Measurements from ENCODE around the gene NACA2. TPM values are rescaled to one million over a fixed set of nuclear protein-coding genes. Genes with fewer than 3 reads are reported as not detected.

Gene NACA2
- total and polyA plus RNA-seq, 2 of the 13 experiments (the other 11 are each of a cell fraction or from before 2014, with no cell fraction given) = 0.21 TPM; not detected in 1

DNA sequence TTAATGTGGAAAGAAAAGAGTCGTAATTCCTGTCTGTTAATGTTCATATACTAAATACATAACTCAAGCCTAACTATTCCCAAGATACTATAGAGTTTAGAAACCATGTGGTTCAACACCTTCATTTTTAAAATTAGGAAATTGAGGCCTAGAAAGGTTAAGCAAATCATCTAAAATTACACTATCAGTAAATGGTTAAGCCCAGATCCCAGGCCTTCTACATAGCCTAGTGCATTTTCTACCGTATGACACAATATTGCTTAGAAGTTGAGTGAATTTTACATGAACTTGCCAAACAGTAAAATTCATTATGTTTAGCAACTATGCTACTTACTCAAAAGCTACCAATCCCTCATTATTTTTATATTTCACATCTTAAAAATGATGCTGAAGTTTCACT is 6.8 kb downstream of the NACA2 start (continued):
- TF ChIP-seq, protein P1, sequence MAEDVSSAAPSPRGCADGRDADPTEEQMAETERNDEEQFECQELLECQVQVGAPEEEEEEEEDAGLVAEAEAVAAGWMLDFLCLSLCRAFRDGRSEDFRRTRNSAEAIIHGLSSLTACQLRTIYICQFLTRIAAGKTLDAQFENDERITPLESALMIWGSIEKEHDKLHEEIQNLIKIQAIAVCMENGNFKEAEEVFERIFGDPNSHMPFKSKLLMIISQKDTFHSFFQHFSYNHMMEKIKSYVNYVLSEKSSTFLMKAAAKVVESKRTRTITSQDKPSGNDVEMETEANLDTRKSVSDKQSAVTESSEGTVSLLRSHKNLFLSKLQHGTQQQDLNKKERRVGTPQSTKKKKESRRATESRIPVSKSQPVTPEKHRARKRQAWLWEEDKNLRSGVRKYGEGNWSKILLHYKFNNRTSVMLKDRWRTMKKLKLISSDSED (CRISPR knock-in tag; IDR thresholded peaks at IDR 0.05) = no peak
- TF ChIP-seq HCFC1 (IDR thresholded peaks at IDR 0.05; ENCODE audit: low read depth, low read length) = no peak

DNA sequence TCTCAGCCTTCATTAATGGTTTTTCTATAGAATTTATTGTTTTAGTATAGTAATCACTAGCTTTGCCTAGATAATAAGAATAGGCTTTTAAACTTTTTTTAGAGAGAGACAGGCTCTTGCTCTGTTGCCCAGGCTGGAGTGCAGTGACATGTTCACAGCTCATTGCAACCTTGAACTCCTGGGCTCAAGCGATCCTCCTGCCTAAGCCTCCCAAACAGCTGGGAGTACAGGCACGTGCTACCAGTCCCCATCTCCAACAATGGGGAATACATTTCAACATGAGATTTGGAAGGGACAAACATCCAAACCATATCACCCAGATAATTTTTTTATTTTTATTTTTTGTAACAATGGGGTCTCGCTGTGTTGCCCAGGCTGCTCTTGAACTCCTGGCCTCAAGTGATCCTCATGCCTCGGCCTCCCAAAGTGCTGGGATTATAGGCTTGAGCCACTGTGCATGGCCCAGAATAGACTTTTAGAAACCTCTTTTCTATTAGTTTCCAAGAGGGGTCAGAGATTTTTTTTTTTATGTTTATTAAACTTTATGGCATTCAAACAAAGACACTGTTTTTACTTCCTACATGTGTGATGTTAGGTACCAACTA is 7.3 kb downstream of the NACA2 start:
- no peak overlapping the region for H3K9ac ChIP-seq (ENCODE audit: insufficient read depth, low read depth, low read length)
- ChIA-PET CTCF (ENCODE audit: low intra/inter-chr PET ratio, low total read pairs) (interaction anchor here (0.7 to 3.9 kb wide), 5 partner anchors 33 to 612 kb away, joined by 3 to 30 read pairs (median 4); no protein-coding TSS in a partner anchor), POLR2A (interaction anchor here (1.3 kb wide), 1 partner anchor 171 kb away, joined by 7 read pairs; no protein-coding TSS in a partner anchor)
- no peak overlapping the region for H3K27ac ChIP-seq (ENCODE audit: extremely low read length, insufficient read depth, low read length)
- H4K20me1 ChIP-seq (ENCODE audit: insufficient read depth, low read length) = no peaks in the 10 kb centered on the region
- H3K9me3 ChIP-seq (ENCODE audit: low read length) = no peaks in the 10 kb centered on the region
- H3K4me2 ChIP-seq (ENCODE audit: low read depth, low read length) = no peak overlapping the region
- H2AFZ ChIP-seq (ENCODE audit: low read length) = no peak overlapping the region
- no peaks in the 10 kb centered on the region for H3K36me3 ChIP-seq (replicated peaks in 1 of 2; ENCODE audit: control insufficient read depth in 1 of 2, insufficient read depth in 2 of 2, low read length in 2 of 2)
- no peak for ATAC-seq
- no TSS peak for BruUV-seq (replicated peaks)
- DNase-seq (ENCODE audit: low spot score) = no peak
- 54% methylated on average over 4 of the region's 4 CpGs for WGBS (ENCODE audit: low lambda C conversion rate)
- no peaks in the 10 kb centered on the region for H3K79me2 ChIP-seq (ENCODE audit: insufficient read depth, low read length)
- H3K27me3 ChIP-seq (ENCODE audit: control insufficient read depth in 1 of 2, insufficient read depth in 2 of 2, low read length in 2 of 2) = no peaks in the 10 kb centered on the region
- H3K4me1 ChIP-seq (ENCODE audit: insufficient read depth, low read length) = peaks cover 55% of the 10 kb centered on the region
- no peak for FAIRE-seq
- intact Hi-C loops (cut with micrococcal nuclease; ENCODE audit: unreplicated experiment) = loop anchor here (10.0 kb wide), 1 partner anchor 609 kb away; no protein-coding TSS in a partner anchor
- in situ Hi-C loops (cut with HindIII; ENCODE audit: extremely low pct_ligation_motif_present, low pct_unique_long_range_greater_than_20kb) = loop anchor here (5.0 kb wide), 1 partner anchor 171 kb away; no protein-coding TSS in a partner anchor
- no peak overlapping the region for H3K4me3 ChIP-seq (replicated peaks in 1 of 3; ENCODE audit: insufficient read depth in 1 of 3, low read depth in 2 of 3, low read length in 3 of 3)
- TF ChIP-seq SMARCE1 (IDR thresholded peaks at IDR 0.05; ENCODE audit: borderline replicate concordance) = no peak
- no peak for TF ChIP-seq SP2 (CRISPR knock-in tag; IDR thresholded peaks at IDR 0.05)
- TF ChIP-seq IRF2 (CRISPR knock-in tag; IDR thresholded peaks at IDR 0.05) = no peak
- no peak for TF ChIP-seq ELF3 (CRISPR knock-in tag; IDR thresholded peaks at IDR 0.05)
- TF ChIP-seq EEA1 (CRISPR knock-in tag; IDR thresholded peaks at IDR 0.05; ENCODE audit: borderline replicate concordance) = no peak
- TF ChIP-seq, protein P2, sequence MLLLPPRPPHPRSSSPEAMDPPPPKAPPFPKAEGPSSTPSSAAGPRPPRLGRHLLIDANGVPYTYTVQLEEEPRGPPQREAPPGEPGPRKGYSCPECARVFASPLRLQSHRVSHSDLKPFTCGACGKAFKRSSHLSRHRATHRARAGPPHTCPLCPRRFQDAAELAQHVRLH (CRISPR knock-in tag; IDR thresholded peaks at IDR 0.05; ENCODE audit: borderline replicate concordance, low read depth) = no peak
- TF ChIP-seq ZSCAN21 (CRISPR knock-in tag; IDR thresholded peaks at IDR 0.05; ENCODE audit: borderline replicate concordance) = no peak
- TF ChIP-seq ZNF616 (CRISPR knock-in tag; IDR thresholded peaks at IDR 0.05; ENCODE audit: low read depth) = no peak
- no peak for TF ChIP-seq PCBP2 (optimal IDR thresholded peaks at IDR 0.05; ENCODE audit: low read depth, low read length, poor library complexity, severe bottlenecking)
- TF ChIP-seq, protein P3, sequence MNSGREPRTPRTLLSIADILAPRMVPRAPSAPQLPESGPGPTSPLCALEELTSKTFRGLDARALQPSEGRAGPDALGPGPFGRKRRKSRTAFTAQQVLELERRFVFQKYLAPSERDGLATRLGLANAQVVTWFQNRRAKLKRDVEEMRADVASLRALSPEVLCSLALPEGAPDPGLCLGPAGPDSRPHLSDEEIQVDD (CRISPR knock-in tag; IDR thresholded peaks at IDR 0.05; ENCODE audit: borderline replicate concordance) = no peak
- TF ChIP-seq, protein P4, sequence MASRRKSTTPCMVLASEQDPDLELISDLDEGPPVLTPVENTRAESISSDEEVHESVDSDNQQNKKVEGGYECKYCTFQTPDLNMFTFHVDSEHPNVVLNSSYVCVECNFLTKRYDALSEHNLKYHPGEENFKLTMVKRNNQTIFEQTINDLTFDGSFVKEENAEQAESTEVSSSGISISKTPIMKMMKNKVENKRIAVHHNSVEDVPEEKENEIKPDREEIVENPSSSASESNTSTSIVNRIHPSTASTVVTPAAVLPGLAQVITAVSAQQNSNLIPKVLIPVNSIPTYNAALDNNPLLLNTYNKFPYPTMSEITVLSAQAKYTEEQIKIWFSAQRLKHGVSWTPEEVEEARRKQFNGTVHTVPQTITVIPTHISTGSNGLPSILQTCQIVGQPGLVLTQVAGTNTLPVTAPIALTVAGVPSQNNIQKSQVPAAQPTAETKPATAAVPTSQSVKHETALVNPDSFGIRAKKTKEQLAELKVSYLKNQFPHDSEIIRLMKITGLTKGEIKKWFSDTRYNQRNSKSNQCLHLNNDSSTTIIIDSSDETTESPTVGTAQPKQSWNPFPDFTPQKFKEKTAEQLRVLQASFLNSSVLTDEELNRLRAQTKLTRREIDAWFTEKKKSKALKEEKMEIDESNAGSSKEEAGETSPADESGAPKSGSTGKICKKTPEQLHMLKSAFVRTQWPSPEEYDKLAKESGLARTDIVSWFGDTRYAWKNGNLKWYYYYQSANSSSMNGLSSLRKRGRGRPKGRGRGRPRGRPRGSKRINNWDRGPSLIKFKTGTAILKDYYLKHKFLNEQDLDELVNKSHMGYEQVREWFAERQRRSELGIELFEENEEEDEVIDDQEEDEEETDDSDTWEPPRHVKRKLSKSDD (CRISPR knock-in tag; IDR thresholded peaks at IDR 0.05; ENCODE audit: low read depth) = no peak
- peak; percentile 72 for TF ChIP-seq ZMYM2 (CRISPR knock-in tag; IDR thresholded peaks at IDR 0.05)
- peak; percentile 72 for TF ChIP-seq SALL1 (CRISPR knock-in tag; IDR thresholded peaks at IDR 0.05)
- TF ChIP-seq SYNCRIP (IDR thresholded peaks at IDR 0.05; ENCODE audit: insufficient read depth, low read depth, low read length) = no peak
- TF ChIP-seq ZNF343 (CRISPR knock-in tag; IDR thresholded peaks at IDR 0.05) = no peak

Measured in HepG2 (cell line).